KBM-7 (cell line): ENCODE data around the gene RALGAPB.
"Not testable (repeated sequence)": the region's sequence is repeated elsewhere in the genome, so short reads cannot be mapped to it uniquely, and the experiment has no call there.

Experiments used
- DNase-seq: peaks from one replicate; pipeline ENCODE4 v3.0.0-alpha.2; 2015
- in situ Hi-C: fragments of 300-500 bp; cut with MboI; formaldehyde crosslinking; loops from 2 replicates; pipeline ENCODE4 v1.14.3; 2020; ENCODE audit warnings: low sequenced_read_pairs, low pct_unique_long_range_greater_than_20kb, mixed read lengths

Gene RALGAPB

GRCh38 chr20:38595886-38596285, 123.2 kb downstream of the RALGAPB start:
- in situ Hi-C loops, DNase-seq: not testable (repeated sequence)

GRCh38 chr20:38599410-38599882, 126.8 kb downstream of the RALGAPB start:
- in situ Hi-C loops = no loop called here

DNA sequence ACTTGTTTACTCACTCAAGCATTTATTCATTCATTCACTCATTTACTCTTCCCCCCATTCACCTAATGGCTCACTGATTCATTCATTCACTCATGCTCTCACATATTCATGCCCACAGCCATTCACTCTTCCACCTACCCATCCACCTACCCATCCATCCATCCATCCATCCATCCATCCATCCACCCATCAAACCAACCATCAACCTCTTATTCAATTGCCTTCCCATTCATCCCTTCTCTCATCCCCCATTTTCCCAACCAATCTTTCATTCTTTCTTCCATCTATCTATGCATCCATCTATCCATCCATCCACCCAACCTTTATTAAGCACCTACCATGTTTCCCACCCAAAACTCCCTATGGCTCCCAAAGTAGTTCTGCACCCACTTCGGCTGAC, 127.4 kb downstream of the RALGAPB start:
- in situ Hi-C loops = no loop called here

More at GRCh38 chr20:38599410-38599882, 126.8 kb downstream of the RALGAPB start:
- DNase-seq = no peak

DNA sequence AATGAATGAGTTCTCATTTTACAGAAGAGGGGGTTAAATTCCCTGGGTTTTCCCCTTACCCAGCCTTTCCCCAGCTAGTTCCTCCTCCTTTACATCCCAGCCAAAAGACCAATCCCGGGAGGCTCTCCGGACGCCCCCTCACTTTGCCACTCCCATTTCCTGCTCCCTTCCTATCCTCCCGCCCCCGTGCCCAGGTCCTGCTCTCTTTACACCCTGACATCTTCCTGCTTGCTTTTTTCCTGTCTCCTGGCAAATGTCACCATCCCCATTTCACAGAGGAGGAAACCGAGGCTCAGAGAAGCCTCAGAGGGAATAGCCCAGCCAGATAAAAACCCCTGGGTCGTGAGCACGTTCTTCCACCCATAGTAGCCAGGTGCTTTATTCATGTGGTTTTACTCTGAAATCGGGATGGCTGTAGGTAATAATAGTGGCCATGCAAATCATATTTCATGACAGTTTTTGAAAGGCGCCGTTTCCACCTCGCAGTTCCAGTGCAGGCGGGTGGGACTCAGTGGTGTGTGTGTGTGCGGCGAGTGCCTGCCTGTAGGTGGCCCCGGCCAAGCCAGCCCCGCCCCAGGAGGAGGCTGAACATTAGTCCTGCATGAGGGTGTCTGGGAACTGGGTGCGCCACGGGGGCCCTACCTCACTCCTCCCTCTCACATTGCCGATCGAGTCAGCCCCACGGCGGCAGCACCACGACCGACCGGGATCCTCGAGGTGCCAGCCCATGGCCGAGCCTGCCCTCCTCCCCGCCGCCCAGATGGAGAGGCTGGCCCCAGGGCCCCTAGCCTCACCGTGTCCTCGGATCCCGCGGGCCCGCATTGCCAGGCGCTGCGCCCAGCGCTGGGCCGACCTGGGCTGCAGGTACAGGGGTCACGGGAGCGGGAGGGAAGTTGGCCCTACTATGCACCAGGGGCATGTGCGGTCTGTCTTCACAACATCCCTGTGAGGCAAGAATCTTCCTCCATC, 128.9 kb downstream of the RALGAPB start, which contains the start of gene ARHGAP40:
Gene ARHGAP40, plus strand, starts transcription at position 594 of the 969 bp plus-strand sequence.
- peak; percentile 9 for DNase-seq
- in situ Hi-C loops = no loop called here

More for the DNA sequence above, 127.4 kb downstream of the RALGAPB start:
- no peak for DNase-seq

GRCh38 chr20:38602185-38602581, 129.5 kb downstream of the RALGAPB start:
- DNase-seq = no peak
- in situ Hi-C loops = no loop called here

GRCh38 chr20:38603286-38603685, 130.6 kb downstream of the RALGAPB start:
- in situ Hi-C loops = no loop called here
- no peak for DNase-seq

DNA sequence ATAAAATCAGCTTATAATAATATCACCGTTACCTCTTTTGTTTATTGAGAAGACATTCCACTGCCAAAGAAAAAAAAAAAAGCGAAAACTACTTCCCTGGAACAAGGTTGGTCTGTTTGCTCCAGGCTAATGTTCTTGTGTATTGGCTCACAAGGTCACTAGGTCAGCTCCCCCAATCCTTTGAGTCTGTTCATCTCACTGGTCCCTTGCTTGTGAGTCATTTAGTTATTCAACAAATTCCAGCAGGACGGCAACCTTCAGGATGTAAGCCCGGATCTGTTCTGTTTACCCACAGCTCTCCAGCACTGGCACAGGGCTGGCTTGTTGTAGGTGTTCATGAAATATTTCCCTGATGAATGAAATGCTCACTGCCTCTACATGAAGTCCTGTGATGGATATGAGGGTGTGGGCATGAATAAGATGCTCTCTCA, 132.2 kb downstream of the RALGAPB start:
- DNase-seq = no peak
- in situ Hi-C loops = no loop called here

DNA sequence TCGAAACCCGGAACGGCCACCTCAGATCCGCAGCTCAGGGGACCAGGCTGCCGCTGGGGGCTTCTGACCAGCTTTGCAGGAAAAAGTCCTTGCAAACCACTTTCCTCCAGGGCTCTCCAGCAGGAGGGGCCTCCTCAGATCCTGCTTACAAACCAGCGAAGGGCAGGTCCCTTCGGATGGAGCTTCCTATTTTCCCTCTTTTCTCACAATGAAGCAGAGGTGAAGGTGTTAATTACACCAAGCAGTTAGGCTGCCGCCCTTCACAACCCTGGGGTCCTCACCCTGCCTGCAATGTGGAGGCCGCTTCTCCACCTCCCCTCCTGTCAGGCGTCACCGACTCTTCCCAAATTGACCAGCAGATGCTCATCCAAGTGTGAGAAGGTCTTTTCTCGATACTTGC, 134.7 kb downstream of the RALGAPB start:
- in situ Hi-C loops = no loop called here
- no peak for DNase-seq

DNA sequence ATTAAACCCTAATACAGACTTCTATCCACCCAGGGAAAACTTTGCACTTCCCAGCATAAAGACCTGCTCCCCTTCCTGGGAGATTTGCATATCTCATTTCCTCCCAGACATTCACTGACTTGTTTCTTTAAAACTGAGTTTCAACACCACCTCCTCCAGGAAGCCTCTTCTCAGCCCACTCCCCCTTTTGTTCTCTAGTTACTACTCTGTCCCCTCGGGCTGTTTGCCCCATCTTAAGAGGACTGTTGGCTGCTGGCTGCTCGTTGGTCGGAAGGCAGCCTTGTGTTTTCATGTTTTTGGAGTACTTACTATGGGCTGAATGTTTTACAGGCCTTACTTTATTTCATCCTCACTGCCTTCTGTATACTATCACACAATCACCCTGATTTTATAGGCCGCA, 135.5 kb downstream of the RALGAPB start:
- no peak for DNase-seq
- in situ Hi-C loops = no loop called here

- in situ Hi-C loops = no loop called here
- DNase-seq = no peak
Observed at GRCh38 chr20:38609815-38610214, 137.2 kb downstream of the RALGAPB start.

- no peak for DNase-seq
- in situ Hi-C loops = no loop called here
Observed at GRCh38 chr20:38610521-38610920, 137.9 kb downstream of the RALGAPB start.

DNA sequence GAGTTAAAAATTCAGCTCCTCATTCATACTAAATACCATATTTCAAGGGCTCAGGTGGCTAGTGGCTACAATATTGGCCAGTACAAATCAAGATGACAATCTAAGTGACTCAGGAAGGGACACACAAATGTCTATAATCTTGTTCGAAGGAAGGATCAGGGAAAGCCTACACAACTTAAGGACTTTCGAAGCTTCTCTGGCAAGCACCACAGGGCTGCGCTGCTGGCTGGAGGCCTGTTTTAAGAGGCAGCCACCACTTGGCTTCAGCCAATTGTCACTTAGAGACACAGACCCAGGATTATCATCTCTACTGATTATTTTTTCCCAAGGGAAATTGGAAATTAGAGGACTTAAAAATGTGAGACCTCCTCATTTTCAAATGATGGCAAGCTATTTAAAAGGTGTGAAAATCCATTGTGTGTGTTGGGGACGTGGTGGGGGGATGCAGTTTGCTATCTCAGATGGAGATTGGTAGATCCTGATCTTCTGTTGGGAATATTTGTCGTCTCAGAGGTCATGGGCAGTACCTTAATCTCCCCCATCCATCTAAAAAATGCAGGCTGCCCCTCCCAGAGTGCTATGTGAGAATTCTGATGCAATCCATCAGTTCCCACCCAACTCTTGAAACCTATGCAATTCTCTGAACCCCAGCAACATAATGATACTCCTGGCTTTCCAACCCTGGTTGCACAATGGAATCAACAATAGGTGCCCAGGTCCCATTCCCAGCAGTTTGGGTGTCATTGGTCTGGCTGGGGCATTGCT, 140.3 kb downstream of the RALGAPB start:
- in situ Hi-C loops = no loop called here
- no peak for DNase-seq

DNA sequence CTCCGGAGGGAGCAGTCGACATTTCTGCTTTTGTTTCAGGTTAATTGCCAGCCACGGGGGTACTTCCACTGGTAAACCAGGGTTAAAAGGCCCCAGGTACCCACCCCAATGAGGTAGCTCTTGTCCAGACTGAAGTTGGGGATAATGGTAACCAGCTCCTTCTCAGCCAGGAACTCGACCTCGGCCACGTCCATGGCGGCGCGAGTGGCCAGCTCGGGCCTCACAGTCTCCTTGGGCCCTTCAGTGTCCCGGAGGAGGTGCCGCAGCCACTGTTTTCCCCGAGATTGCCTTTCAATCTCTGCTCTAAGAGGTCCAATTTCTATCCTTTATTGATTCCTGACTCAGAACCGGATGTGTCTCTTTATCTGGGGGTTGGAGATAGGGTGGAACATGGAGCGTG, 142.6 kb downstream of the RALGAPB start:
- no peak for DNase-seq
- in situ Hi-C loops = no loop called here

DNA sequence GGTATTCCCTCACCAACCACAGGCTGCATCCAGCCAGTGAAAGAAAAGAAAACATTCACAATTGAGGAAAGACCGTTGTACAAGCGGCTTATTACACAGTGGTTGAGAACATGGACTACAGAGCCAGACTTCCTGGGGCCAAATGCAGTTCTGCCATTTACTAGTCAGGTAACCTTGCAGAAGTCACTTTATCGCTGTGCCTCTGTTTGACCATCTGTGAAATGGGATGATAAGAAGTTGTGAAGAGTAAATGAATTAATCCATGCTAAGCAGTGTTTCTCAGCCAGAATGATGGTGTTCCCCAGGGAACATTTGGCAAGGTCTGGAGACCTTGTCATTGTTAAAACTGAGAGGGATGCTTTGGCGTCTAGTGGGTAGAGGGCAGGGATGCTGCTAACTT, 143.8 kb downstream of the RALGAPB start:
- in situ Hi-C loops = no loop called here

GRCh38 chr20:38617011-38617829, 144.6 kb downstream of the RALGAPB start:
- in situ Hi-C loops = no loop called here

More for the DNA sequence above, 143.8 kb downstream of the RALGAPB start:
- no peak for DNase-seq

GRCh38 chr20:38617830-38618196, 145.2 kb downstream of the RALGAPB start:
- in situ Hi-C loops = no loop called here
- DNase-seq = no peak

More at GRCh38 chr20:38617011-38617829, 144.6 kb downstream of the RALGAPB start:
- no peak for DNase-seq

GRCh38 chr20:38620441-38620840, 147.8 kb downstream of the RALGAPB start:
- DNase-seq = no peak
- in situ Hi-C loops = no loop called here

DNA sequence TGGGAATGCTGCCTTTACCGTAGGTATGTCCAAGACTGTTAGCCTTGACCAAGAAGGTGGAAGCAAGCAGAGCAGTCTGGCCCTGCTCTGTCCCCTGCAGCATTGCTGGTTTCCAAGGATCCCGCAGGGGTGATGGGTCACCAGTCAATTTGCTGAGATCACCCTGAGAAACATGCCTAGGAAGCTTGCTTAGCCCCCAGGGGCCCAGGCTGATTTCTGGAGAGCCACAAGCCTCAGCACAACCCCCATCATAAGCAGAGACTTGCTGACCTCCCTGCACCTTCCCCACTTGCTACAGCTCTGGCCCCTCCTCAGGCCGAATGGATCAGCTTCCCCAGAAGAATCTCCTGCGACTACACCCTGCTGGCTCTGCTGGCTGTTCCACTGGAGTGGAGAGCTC, 150.4 kb downstream of the RALGAPB start:
- in situ Hi-C loops = no loop called here
- DNase-seq = no peak

DNA sequence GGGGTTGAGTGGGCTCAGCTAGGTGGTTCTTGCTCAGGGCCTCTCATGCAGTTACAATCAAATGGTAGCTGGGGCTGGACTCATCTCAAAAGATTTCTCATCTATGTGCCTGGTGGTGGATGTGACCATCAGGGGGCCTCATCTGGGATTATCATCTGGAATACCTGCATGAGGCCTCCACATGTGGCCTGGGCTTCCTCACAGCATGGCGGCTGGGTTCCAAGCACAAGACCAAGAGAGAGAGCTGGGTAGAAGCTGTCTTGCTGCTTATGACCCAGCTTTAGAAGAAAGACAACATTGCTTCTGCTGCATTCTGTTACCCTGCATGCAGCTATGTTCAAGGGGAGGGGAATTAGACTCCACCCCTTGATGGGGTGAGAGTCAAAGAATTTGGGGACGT, 151.4 kb downstream of the RALGAPB start:
- DNase-seq = no peak
- in situ Hi-C loops = no loop called here
